HG03457 (cell line): ENCODE results near the gene SEMA6A.

Experiments
- ATAC-seq: cut with Tn5 transposase; IDR thresholded peaks from one replicate; pipeline ENCODE4 v1.9.1; 2021; ENCODE audit warnings: moderate number of reproducible peaks; ENCODE audit not compliant: unreplicated experiment

Gene SEMA6A

DNA sequence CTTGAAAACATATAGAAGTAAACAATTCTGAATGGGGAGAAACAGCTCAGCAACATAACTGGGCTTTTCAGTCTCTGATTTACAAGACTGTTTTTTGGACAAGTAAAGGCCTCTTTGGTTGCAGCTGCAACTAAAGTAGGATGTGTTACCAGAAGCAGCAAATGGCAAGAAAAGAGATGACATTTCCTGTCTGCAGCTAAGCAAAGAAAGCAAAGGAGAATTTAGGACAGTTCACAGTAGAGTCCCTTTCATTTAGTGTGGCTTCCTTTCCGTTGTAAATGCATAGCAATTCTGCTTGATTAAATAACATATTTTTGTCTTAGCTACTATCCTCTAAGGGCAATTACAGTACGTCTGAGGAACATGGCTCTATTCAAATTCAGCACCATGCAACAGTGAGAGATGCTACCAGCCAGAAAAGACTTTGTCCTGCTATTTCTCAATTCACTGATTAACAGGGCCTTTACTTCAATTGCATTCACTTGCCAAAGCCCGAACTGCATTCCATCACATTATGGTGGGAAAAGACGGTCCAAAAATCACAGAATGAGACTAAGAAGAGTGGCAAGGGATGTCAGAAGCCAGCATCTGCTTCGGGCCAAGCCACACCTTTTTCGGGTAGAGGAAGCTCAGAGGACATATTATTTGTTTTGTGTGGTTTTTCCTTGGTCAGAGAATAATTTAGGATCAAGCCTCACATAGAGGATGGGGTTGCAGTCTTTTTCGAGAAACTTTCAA lies 107.7 kb downstream of the SEMA6A start:
- ATAC-seq, result no peak

GRCh38 chr5:116465411-116465810 lies 109.2 kb downstream of the SEMA6A start:
- no peak for ATAC-seq

DNA sequence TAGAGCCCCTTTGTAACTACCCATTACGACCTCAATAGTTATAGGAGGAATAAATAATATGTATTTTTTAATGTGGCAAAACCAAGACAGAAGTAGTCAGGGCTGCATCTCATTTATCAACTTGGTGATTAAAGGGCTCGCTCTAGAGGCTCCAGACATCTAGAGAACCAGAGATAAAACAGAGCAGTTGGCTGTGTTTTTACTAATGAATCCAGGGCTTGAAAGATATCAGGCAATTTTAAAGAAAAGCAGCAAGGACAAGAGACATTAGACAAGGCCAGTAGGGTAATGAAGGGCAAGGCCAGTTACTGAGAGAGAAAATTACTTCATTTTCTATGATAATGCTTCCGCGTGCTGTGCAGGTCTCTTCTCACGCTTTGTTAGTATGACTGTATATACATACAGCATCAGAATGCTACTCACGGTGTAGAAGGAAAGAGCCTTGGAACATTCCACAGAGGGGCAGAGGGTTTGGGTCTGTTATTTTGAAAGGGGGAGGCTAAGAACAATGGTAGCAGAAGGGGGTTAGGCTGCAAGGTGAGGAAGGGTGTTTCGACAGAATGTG lies 110.4 kb downstream of the SEMA6A start:
- no peak for ATAC-seq

GRCh38 chr5:116462500-116462899 lies 112.1 kb downstream of the SEMA6A start:
- no peak for ATAC-seq

GRCh38 chr5:116459301-116459700 lies 115.3 kb downstream of the SEMA6A start:
- ATAC-seq, result no peak

DNA sequence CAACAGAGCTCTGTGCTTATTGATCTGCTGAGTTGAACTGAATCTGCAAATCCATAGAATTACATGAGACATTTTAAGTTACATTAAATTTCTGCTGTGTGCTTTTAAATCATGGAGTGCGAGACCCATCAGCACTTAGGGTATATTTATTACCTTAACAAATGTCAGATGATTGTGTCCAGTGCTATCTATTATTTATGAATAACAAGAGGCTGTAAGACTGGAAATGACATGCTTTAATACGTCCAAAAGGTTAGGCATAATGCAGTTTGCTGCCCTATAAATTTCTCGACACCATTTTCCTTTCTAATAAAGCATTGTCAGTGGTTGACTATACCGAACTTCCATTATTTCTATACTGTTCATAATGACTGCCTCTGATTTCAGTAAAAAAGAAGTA lies 117.6 kb downstream of the SEMA6A start:
- no peak for ATAC-seq

- no peak for ATAC-seq
Measured at GRCh38 chr5:116456036-116456435, 118.6 kb downstream of the SEMA6A start.

GRCh38 chr5:116455061-116455460 lies 119.6 kb downstream of the SEMA6A start:
- ATAC-seq, result no peak

DNA sequence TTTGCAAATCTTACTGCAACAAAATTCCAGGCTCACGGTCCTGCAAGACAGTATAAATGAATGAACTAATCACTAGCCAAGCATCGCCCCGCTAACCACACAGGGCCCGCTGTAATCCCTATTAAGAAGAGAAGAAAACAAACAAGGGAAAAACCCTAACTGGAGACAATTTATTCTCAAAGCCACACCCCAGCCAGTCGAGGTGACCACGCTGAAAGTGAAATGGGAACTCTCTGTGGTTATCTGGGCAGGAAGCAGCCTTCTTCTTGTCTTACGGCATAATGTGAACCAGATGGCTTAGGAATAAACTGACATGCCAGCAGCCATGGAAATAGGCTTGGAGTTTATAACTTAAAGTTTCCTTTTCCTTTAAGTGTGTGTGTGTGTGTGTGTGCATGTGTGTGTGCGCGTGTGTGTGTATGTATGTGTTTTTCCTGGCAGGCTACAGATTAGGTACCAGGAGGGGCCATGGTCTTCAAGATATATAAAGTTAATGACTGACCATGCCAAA lies 120.2 kb downstream of the SEMA6A start:
- ATAC-seq, result peak; percentile 99

- ATAC-seq, result no peak
Measured at GRCh38 chr5:116453988-116454411, 120.6 kb downstream of the SEMA6A start.

GRCh38 chr5:116452774-116453368 lies 121.8 kb downstream of the SEMA6A start:
- no peak for ATAC-seq

DNA sequence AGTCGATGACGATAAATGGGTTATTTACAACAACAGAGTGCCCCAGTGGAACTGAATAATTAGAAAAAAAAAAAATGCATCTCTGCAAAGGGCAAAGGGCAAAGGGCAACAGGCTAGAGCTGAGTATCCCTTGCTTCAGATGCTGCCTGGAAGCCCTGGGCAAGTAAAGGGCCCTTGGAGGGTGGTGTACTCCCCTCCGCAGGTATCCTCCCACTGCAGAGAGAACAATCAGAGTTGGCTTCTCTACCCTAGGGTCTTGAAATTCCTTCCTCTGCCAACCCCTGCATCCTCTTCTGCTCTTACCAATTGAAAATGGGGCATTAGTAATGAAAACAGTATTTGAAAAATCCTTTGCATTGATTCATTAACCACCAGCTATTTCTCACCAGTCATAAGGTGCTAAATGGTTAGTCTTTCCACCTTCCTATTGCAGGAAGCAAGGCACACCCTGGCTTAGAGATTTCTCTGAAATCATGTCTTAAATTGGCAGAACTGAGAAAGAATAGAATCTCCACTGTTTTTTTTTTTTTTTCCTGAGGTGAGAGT lies 122.6 kb downstream of the SEMA6A start:
- ATAC-seq, result no peak

DNA sequence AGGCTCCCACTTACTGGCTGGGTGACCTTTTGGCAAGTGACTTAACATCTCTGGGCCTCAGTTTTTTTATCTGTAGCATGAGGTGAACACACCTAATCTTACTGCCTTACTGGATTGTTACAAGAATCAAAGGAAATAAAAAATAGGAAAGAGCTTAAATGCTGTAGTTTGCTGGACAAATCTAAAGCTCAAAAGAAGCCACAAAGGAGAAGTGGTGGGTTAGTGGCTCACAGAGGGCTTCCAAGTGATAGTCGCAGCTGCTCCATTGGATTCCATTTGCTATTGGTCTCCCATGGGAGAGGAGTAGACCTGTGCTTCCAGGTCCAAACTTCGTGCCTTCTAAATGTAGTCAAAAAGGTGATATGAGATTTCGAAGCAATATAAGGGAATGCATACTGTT lies 123.6 kb downstream of the SEMA6A start:
- ATAC-seq, result no peak

- no peak for ATAC-seq
Measured at GRCh38 chr5:116449458-116449857, 125.2 kb downstream of the SEMA6A start.

DNA sequence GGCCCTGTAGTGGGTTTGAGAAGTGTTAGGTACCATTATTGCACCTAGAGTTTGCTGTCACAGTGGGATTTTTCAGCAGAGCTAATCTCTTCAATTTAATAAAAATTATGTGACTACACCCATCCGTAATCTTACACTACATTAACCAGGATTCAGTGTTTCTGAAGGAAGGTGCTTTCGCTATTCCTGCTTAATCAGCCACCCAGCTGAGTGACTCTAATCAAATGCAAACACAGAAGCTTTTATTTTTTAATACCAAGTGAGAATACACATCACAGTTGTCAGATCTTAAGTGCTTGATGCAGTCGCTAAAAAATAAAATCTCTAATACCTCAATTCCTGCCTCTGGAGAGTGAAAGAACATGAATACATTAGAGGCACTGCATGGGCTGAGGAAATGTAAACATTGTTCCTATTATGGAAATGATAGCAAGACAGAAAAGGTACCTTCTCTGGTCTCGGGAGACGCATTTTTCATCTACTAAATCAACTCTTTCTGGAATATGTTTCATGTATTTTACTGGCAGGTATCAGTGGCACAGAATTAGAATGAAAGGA lies 125.7 kb downstream of the SEMA6A start:
- ATAC-seq, result no peak

GRCh38 chr5:116448450-116448849 lies 126.2 kb downstream of the SEMA6A start:
- no peak for ATAC-seq

- no peak for ATAC-seq
Measured at GRCh38 chr5:116446356-116447005, 128.1 kb downstream of the SEMA6A start.

DNA sequence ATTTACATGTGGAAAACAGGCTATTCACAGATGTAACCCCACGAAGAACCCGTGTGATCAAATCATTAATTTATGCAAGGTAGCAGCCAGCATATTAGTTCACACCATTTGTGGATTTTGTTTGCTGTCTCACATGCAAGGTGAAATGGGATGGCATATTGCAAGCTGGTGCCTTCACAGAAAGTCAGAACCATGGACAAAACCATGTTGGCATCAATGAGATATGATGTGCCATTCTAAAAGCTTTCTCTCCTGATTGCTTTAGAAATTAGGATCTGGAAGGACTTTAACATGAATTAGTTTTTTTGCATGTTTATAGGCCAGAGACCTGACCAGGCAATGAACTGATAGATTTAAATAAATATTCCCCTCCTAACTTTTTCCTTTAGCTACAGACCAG lies 129.3 kb downstream of the SEMA6A start:
- no peak for ATAC-seq

- ATAC-seq, result no peak
Measured at GRCh38 chr5:116444373-116445295, 130.0 kb downstream of the SEMA6A start.

DNA sequence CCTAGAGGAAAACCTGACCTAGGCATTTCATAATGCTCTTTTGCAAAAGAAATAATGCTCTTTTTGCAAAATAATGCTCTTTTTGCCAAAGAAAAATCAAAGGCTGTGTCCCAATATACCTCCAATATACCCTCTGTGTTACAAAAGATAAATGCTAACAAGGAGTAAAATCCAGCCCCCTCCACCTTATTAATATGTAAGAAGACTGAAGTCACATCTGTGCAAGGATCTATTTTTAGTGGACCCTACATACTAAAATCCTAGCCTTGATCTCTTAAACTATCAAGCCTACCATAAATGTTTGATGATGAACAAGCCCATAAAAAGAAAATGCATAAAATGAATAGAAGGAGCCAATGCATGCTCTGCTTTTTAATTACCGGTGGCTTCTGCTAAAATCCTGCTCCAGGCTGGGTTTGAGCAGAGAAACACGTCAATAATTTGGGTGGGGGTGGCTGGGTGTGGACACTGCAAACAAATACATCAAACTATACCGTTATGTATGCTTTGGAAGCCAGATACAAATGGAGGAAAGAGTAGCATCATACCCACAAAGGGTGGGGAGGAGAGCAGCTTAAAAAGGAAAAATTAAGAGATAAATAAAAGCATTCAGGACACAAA lies 131.6 kb downstream of the SEMA6A start:
- ATAC-seq, result no peak
